Left forelimb (tissue), 1 donor: Measurements from ENCODE around the gene PDE4D.

Experiments
- DNase-seq: peaks from one replicate; pipeline ENCODE4 v3.0.0-alpha.2; 2018; ENCODE audit warnings: low spot score

Gene PDE4D

DNA sequence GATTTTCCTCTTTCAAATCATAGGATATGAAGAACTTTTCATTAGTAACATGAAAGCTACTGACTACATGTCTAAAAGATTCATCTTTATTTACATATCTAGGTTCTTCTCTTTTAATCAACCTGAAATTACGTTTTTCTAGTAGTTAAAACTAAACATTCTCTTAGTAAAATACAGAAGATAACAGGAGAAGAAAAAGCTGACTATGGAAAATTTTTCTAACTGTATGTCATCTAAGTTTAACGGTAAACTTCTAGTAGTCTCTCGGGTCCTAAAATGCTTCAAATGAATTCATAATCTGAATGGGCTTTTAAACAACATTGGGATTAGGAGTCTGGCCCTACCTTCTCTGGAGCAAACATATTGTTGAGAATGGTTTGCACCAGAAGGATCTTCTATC is 151.9 kb downstream of the PDE4D start:
- no peak for DNase-seq

DNA sequence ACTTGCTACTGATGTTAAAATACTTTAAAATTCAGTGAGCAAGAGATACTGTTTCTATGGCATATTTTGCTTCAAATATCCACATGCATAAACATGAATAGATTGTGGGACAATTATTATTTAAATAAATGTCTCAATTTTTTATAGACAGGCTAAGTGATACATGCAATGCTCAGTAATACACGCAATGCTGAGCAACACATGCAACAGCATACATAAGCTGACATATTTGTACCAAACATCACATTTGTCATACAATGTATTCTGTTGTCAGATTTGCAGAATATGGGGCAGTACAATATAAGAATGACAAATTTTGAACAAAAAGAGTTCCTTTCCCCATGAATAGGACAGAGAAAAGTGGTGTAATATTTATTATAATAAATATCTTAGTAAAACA is 155.5 kb downstream of the PDE4D start:
- no peak for DNase-seq

DNA sequence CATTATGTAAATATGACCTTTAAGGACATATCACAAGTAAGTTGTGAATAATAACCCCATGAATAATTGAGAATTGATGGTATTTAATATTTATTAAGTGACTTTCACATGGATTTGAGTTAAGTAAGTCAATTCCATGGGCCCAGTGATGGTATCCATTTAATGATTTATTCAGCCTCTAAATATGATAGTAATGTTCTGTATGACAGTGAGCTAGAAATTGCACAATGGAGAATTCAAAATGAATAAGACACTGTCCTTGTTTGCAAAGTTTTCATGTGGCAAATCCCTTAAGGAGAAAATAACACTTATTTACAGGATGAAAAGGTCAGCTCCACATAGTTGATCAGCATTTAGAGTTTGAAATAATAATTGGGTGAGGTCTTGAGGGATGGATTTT is 160.7 kb downstream of the PDE4D start:
- DNase-seq, result no peak

GRCh38 chr5:59732301-59732700 is 161.2 kb downstream of the PDE4D start:
- DNase-seq, result no peak

GRCh38 chr5:59731809-59732208 is 161.7 kb downstream of the PDE4D start:
- DNase-seq, result no peak

GRCh38 chr5:59729820-59730219 is 163.7 kb downstream of the PDE4D start:
- no peak for DNase-seq

- no peak for DNase-seq
Measured at GRCh38 chr5:59729357-59729756, 164.2 kb downstream of the PDE4D start.

GRCh38 chr5:59728356-59728755 is 165.2 kb downstream of the PDE4D start:
- no peak for DNase-seq

DNA sequence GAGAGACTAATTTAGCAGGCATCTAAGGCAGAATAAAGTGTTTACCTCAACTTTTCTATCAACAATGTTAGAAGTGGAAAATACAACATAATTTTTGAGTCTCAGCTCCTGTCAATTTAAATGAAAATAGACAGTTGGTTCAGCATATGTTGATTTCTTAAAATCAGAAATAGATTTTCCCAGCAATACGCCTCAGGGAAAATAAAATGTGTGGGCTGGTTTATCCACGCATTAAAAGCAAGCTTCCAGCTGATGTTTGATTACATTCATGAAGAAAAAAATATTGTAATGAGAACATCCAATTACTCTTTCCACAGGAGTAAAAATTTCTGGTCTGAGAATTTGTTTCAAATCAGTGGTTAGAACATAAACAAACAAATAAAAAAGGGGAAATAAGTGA is 166.3 kb downstream of the PDE4D start:
- DNase-seq, result no peak

DNA sequence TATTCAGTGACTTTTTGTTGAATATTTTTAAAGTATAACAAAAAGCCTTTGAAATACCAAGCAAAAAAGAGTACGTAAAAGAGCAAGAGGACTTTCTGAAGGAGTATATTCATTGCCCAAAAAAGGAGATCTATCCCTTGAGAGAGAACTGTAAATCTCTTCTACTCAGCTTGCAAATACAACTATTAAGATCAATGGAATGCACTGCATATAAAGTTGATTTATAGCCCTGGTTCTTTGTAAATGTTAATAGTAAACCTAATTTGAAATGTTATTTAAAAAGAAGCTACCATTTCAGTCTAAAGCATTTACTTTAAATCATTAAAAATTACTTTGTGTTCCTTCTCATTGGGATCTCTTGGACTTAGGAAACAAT is 168.1 kb downstream of the PDE4D start:
- no peak for DNase-seq

DNA sequence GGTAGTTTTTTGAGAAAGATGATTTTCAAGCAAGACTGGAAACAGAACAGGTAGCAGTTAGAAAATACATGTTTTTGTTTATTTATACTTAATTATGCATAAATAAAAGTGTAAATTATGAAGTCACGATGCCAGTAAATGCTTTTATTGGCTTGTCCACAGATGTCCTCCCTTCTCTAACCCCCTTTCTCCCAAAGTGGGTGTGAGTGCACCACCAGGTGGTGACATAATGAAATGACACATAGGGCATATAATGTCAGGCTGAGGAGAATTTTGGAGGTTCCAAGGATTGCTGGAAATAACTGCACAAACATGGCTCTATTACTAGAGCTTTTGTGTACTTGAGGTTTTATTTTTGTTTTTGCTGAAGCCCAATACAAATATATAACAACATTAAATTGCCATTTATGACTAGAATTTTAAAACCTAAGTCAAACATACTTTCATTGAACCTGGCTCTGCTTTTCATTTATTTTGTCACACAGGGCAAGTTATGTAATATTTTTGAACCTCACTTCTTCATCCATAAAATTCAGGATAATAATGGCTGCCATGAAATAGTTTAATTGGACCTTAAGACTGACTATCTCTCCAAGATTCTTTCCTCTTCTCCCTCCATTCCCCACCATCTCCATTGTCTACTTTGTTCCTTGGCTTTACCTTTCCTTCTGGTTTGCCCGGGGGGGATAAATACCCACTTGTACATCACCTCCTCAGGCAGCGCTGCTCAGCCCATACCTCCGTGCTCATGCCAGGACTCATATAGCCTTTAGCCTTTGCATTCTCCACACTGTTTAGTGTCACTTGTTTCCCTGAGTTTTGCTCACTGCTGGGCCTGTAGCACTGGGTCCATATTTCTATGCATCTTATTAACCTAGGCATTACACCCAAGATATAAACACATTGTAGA is 168.8 kb downstream of the PDE4D start:
- DNase-seq, result no peak

GRCh38 chr5:59722874-59723273 is 170.7 kb downstream of the PDE4D start:
- DNase-seq, result no peak

- DNase-seq, result no peak
Measured at GRCh38 chr5:59721741-59722140, 171.8 kb downstream of the PDE4D start.

DNA sequence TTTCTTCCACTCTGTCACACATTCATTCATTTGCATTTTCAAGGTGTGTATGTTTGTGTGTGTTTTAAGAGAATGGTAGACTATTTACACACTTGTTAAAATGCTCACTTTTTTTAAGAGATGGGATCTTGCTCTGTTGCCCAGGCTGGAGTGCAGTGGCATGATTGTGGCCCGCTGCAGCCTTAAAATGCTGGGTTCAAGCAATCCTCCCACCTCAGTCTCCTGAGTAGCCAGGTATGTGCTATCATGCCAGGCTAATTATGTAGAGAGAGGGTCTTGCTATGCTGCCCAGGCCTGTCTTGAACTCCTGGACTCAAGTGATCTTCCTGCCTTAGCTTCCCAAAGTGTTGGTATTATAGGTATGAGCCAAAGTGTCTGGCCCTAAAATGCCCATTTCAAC is 173.5 kb downstream of the PDE4D start:
- no peak for DNase-seq

DNA sequence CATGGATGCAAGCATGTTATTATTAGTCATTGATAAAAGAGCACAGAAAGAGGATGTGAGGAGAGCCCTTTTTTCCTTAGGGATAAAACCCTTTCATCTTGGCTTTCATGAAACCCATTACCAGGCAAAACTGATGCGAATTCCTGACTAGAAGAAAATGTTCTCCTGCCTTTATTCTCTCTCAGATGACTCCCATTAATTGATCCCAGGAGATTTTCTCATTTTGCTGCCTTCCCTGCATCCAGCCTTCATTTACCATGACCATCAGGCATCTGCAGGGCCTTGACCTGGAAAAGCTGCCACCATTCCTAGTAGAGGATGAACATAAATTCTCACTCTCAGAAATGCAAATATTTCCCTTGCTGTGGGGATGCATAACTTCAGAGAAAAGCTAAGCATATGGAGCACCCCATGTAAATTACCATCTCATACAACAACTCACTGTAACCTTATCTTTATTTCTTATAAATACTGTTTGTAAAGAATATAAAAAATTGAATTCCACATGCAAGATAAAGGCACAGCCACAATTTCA is 176.5 kb downstream of the PDE4D start:
- DNase-seq, result no peak

- no peak for DNase-seq
Measured at GRCh38 chr5:59716029-59716428, 177.5 kb downstream of the PDE4D start.

GRCh38 chr5:59715228-59715627 is 178.3 kb downstream of the PDE4D start:
- DNase-seq, result no peak

GRCh38 chr5:59713498-59713844 is 180.1 kb downstream of the PDE4D start:
- no peak for DNase-seq

- DNase-seq, result no peak
Measured at GRCh38 chr5:59712836-59713497, 180.6 kb downstream of the PDE4D start.

DNA sequence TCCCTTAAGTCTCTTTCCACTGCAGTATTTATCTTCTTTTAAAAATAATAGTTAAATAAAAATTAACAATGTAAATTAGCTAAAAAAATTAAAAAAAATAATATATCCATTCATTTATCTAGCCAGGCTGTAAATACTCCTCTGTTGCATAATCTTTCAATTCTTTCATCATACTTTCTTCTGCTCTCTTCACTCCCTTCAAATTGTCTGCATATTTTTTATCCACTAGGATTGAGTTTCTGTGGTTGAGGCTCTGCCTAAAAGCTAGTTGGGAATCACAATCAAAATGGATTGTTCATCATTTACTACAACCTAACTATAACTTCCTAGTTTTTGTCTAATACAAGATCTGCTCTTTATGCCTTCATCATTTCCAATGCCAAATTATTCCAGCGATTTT is 182.2 kb downstream of the PDE4D start:
- DNase-seq, result no peak

DNA sequence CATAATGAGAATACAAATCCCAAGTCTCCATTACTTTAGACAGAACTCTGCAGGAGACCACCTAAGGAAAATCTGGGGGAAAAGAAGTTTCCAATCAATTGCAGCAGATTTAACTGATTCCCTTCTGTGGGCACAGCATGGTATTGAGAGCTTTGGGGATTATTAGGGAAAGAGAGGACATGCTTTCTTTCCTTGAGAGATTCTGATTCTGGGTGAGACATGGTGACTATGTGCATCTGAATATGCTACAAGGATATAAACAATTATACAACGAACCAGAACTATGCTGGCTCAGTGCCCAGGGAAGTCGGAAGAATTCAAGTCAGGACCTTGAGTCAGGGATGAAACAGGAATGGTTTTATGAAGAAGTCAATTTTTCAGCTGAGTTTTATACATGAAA is 183.7 kb downstream of the PDE4D start:
- DNase-seq, result no peak

DNA sequence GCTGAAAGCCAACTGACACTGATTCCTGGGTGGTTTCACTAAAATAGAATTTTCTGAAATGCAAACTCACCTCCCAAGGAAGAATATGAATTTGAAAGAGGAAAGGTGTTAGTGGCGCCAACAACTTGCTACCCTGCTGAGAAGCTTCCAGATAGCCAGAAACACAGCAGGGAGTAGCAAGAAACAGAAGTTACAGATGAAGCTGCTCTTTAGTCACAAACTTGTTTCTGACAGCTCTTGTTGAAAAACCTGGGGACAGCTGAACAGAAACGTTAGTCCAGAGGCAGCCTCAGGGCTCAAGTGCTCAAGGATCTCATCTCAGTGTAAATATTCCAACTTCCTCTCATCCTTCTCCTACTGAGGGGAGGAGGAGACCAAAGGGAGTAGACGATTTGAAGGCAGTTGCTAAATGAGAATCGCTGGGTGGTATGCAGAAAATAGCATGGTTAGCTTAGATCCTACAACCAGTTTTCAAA is 184.1 kb downstream of the PDE4D start:
- DNase-seq, result no peak

DNA sequence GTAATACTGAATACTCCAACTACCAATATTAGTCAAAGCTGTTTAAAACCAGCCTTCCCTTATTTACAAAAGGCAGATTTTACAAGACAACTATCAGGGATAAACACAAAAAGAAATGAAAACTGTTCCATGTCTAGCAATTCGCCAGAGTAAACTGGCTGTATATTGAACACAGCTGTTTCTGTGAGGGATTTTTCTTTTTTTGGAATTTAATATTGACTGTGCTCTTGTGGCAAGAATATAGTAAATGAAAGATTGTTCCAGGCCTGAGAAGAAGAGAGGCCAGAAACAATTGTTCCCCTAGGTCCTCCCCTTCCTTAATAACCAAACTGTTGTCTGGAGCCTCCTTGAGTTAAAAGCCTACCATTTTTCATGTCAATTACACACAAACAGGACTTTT is 188.6 kb downstream of the PDE4D start:
- DNase-seq, result no peak
